GM21825 (cell line): ENCODE results near the gene SLC9B1.
"Not testable (repeated sequence)": the region's sequence is repeated elsewhere in the genome, so short reads cannot be mapped to it uniquely, and the experiment has no call there.

Experiments
- ATAC-seq: cut with Tn5 transposase; IDR thresholded peaks from one replicate; pipeline ENCODE4 v1.9.1; 2021; ENCODE audit warnings: mild to moderate bottlenecking, moderate library complexity; ENCODE audit not compliant: unreplicated experiment

Gene SLC9B1

DNA sequence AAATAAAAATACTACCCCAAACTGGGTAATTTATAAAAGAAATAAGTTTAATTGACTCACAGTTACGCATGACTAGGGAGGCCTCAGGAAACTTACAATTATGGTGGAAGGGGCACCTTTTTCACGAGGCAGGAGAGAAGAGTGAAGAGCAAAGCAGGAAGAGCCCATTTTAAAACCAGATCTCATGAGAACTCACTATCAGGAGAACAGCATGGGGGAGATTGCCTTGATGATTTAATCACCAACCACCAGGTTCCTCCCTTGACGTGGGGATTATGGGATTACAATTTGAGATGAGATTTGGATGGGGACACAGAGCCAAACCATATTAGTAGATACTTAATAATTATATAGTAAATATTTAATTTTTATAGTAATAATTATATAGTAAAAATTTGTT lies 140.6 kb downstream of the SLC9B1 start:
- ATAC-seq = no peak

- ATAC-seq = not testable (repeated sequence)
These were observed 141.2 kb downstream of the SLC9B1 start for GRCh38 chr4:102878349-102878748.

DNA sequence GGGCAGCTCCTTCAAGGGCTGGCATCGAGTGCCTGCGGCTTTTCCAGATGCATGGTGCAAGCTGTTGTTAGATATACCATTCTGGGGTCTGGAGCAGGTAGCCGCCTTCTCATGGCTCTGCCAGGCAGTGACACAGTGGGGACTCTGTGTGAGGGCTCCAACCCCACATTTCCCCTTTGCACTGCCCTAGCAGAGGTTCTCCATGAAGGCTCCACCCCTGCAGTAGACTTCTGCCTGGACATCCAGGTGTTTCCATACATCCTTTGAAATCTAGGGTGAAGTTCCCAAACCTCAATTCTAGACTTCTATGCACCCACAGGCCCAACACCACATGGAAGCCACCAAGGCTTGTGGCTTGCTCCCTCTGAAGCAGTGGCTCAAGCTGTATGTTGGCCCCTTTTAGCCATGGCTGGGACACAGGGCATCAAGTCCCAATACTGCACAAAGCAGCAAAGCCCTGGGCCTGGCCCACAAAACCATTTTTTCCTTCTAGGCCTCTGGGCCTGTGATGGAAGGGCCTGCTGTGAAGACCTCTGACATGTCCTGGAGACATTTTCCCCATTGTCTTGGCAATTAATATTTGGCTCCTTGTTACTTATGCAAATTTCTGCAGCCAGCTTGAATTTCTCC lies 141.9 kb downstream of the SLC9B1 start:
- ATAC-seq = not testable (repeated sequence)

DNA sequence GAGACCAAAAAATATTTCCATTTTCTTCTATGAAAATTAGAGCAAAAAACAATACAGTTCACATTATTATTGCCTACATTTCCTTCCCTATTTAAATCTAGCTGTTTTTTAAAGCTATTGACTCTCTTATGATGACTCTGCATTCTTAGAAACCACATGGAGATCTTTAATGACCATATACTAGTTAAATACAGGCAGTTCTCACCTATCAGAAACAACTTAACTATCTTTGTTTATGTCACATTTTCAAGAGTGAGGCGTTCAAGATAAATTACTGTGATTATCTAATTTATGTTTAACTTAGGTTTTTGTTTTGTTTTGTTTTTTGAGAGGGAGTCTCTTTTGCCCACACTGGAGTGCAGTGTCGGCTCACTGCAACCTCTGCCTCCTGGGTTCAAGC lies 147.7 kb downstream of the SLC9B1 start:
- no peak for ATAC-seq

DNA sequence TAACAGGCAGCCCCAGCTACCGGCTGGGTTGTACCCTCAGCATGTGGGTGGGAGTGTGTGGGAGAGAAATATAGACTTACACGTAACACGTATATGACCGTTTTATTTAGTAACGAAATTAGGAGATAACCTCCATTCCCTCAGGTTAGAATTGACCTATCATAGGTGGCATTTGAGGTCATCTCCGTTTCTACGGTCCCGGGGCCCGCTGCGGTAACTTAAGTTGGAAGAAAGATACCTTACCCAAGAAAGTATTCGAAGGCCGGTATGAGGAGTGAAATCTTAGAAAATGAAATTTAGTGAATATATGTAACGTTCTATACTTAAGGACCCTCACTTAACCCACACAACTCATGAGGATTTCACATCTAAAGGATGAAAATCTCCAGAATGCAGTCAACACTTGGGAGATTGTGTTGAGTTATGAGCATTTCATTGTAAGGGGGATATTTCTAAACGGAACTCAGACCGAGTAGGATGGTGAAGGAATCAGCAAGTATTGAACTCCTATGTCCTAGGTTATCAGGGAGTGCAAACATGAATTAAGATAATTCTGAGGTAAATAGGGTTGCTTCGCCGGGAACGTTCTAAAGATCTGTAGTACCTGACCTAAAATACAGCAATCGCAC lies 149.8 kb downstream of the SLC9B1 start:
- peak; percentile 22 for ATAC-seq

DNA sequence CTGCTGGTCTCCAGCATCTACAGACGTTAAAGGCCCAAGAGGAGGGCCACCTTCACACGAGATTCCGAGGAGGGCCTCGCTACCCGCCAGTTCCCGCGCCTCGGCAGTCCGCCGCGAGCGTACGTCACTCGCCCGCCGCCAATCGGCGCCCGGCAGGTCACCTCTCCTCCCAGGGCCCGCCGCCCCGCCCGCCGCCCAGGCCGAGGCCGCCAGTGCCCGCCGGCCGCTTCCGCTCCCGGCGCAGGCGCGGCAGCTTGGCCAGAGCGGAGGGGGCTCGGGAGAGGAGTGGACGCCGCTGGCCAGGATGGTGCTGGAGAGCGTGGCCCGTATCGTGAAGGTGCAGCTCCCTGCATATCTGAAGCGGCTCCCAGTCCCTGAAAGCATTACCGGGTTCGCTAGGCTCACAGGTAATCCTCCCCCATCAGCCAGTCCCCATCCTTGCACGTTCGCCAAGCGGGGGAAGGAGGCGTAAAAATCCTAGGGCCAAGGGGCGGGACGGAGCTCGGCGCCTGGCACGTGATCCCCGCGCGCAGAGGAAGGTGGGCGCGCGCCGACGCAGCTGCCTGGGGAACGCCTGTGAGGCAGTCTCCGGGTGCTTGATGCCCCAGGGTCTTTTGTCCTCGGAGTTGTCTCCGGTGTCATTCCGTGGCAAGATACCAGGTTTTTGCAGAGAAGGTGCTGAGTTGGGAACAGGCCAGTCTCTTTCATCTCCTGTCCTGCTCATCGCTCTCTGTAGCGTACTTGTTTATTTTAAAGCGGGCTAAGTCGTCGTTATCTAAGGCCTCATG lies 150.5 kb downstream of the SLC9B1 start, which contains the start of gene CISD2:
Gene CISD2, plus strand, starts transcription at position 212 of the 788 bp plus-strand sequence. Its CDS starts 93 bp downstream, at position 305.
- peak; percentile 87 for ATAC-seq

DNA sequence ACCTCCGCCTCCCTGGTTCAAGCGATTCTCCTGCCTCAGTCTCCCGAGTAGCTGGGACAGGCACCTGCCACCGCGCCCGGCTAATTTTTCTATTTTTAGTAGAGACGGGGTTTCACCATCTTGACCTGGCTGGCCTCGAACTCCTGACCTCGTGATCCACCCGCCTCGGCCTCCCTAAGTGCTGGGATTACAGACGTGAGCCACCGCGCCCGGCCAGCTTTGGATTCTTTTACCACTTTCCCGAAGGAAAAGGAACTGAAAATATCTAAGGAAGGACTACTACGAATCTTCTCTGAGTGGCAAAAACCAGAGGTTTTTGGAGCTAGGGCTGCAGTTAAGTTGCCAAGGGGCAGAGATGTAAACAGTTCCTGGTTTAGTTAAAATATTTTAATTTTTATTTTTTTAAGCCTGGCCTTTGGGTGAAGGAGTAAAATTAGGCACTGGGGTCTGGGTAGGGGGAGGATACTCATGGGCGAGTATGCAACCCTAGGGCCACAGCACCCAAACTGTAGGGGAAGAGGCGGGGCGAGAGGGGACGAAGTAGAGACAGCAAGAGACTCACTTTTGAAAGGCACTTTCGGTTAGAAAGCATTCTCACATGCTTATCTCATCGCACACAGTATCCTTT lies 151.2 kb downstream of the SLC9B1 start:
- ATAC-seq = no peak

DNA sequence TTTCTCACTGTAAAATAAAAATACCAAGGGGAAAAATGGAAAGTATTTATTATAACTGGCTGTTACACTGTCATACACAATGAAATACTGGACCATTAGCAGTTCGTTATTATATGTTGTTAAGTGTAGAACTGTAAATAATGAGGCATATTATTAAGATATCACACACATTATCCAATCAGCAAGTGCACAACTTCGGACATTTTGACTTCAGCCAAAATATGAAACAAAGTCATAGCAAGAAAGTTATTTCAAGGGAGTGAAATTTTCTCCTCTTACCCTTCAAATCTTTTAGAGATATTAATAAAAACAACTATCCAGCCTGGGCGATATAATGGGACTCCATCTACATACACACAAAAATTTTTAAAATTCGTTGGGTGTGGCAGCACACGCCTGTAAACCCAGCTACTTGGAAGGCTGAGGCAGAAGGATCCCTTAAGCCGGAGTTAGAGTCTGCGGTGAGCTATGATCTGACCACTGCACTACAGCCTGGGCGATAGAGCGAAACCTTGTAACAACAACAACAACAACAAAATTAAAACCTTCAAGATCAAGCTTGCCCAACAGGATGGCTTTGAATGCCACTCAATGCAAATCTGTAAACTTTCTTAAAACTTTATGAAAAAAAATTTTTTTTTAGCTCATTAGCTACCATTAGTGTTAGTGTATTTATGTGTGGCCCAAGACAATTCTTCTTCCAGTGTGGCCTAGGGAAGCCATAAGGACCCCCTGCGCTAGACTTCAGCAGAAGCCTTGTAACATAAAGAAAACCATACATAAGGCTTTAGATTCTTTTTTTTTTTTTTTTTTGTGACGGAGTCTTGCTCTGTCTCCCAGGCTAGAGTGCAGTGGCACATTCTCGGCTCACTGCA lies 152.0 kb downstream of the SLC9B1 start:
- ATAC-seq = no peak

- not testable (repeated sequence) for ATAC-seq
These were observed 154.2 kb downstream of the SLC9B1 start for GRCh38 chr4:102865327-102865726.

DNA sequence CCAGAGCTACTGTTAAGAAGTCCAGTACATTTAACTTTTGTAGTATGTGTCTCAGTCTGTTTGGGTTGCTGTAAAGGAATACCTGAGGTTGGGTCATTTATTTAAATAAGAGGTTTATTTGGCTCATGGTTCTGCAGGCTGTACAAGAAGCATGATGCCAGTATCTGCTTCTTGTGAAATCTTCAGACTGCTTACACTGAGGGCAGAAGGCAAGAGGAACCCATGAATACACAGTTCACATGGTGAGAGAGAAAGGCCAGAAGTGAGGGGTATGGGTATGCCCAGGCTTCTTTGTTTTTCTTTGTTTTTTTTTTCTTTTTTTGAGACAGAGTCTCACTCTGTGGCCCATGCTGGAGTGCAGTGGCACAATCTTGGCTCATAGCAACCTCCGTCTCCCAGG lies 156.8 kb downstream of the SLC9B1 start:
- ATAC-seq = no peak

DNA sequence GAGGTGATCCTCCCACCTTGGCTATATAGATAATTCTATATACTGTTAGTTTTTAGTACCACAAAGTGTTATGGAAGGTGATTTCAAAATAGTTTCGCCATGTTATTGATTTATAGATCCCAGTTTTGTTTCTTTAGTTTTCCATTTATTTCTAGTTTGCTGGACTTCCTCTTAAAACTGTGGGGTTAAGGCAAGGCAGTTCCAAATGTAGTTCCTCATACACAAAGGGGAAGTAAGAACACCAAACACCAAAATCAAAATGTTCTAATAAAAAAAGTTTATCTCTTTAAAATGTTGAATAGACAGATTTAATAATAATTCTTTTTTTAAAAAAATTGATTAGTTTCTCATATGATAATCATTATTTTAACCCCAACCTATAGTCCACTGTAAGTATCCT lies 157.5 kb downstream of the SLC9B1 start:
- no peak for ATAC-seq

GRCh38 chr4:102860611-102861324 lies 158.7 kb downstream of the SLC9B1 start:
- ATAC-seq = no peak

- ATAC-seq = no peak
These were observed 160.6 kb downstream of the SLC9B1 start for GRCh38 chr4:102858828-102859464.
